Measurements from ENCODE around the gene CNKSR2.

Gene CNKSR2

DNA sequence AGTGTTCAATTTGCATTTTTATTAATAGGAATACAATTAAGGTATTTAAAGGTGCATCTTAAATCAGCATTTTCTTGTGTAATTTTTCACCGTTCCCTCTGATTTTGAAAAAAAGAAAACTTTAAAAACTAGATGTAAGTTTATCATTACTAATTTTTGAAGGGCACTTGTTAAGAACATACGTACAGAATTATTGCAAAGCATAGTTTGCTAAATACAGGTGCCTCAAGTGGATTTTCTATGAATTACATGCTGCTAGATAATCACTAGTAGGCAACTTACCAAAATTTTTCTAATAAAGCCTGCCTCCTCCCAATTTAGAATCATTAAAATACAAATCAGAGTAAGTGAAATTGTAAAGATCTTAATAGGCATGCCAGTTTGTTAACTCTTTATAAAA is 8.5 kb downstream of the CNKSR2 start:
- H3K36me3 ChIP-seq, result no peaks in the 10 kb centered on the region
- intact Hi-C loops (cut with DNase I; ENCODE audit: low total_unique reads), result no loop called here

GRCh38 chrX:21383546-21383945 is 9.3 kb downstream of the CNKSR2 start:
- no peaks in the 10 kb centered on the region for H3K4me1 ChIP-seq
- intact Hi-C loops (cut with DNase I; ENCODE audit: low total_unique reads), result no loop called here
- no peaks in the 10 kb centered on the region for H3K36me3 ChIP-seq
- H3K27ac ChIP-seq, result no peak overlapping the region
- TF ChIP-seq, protein P1, sequence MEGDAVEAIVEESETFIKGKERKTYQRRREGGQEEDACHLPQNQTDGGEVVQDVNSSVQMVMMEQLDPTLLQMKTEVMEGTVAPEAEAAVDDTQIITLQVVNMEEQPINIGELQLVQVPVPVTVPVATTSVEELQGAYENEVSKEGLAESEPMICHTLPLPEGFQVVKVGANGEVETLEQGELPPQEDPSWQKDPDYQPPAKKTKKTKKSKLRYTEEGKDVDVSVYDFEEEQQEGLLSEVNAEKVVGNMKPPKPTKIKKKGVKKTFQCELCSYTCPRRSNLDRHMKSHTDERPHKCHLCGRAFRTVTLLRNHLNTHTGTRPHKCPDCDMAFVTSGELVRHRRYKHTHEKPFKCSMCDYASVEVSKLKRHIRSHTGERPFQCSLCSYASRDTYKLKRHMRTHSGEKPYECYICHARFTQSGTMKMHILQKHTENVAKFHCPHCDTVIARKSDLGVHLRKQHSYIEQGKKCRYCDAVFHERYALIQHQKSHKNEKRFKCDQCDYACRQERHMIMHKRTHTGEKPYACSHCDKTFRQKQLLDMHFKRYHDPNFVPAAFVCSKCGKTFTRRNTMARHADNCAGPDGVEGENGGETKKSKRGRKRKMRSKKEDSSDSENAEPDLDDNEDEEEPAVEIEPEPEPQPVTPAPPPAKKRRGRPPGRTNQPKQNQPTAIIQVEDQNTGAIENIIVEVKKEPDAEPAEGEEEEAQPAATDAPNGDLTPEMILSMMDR (IDR thresholded peaks at IDR 0.05), result no peak
- no peaks in the 10 kb centered on the region for H3K27me3 ChIP-seq
- no peak overlapping the region for H3K4me3 ChIP-seq
- no peaks in the 10 kb centered on the region for H3K9me3 ChIP-seq
- no peak for DNase-seq

More for the DNA sequence above, 8.5 kb downstream of the CNKSR2 start:
- TF ChIP-seq, protein P1 (IDR thresholded peaks at IDR 0.05), result peak in 1 of 2 experiments; percentile 24
- Histone ChIP-seq H3K27ac (no peak overlapping the region), H3K4me1 (no peaks in the 10 kb centered on the region), H3K9me3 (no peaks in the 10 kb centered on the region), H3K4me3 (no peak overlapping the region), H3K27me3 (no peaks in the 10 kb centered on the region)
- no peak for DNase-seq

DNA sequence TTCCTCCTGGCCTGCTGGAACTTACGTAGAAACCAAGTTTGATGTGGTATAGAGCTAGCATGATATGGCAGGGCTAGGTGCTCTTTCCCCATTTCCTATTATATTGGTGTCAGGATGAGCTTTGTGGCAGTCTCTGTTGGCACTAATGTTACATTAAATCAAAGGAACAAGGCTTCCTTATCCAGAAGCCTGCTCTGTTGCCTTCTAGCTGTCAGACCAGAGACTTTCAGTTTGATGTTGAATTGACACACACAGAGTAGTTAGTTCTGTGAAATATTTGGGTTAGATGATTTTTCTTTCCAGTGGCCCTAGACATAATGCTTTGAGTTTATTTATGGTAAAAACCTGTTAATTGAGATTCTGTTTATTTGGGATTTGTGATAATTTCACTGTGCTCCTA is 10.0 kb downstream of the CNKSR2 start:
- no peaks in the 10 kb centered on the region for H3K4me1 ChIP-seq
- intact Hi-C loops (cut with DNase I; ENCODE audit: low total_unique reads), result no loop called here
- H3K36me3 ChIP-seq, result no peaks in the 10 kb centered on the region
- no peak overlapping the region for H3K27ac ChIP-seq
- no peak for DNase-seq
- no peak overlapping the region for H3K4me3 ChIP-seq
- no peaks in the 10 kb centered on the region for H3K27me3 ChIP-seq
- TF ChIP-seq, protein P1 (IDR thresholded peaks at IDR 0.05), result no peak
- H3K9me3 ChIP-seq, result no peaks in the 10 kb centered on the region

- Histone ChIP-seq H3K4me3 (no peak overlapping the region), H3K27me3 (no peaks in the 10 kb centered on the region), H3K36me3 (no peaks in the 10 kb centered on the region), H3K27ac (no peak overlapping the region), H3K9me3 (peaks cover 0 to 4% (median 0%) of the 10 kb centered on the region in 3 donors), H3K4me1 (no peaks in the 10 kb centered on the region)
- DNase-seq, result no peak
- TF ChIP-seq, protein P1 (IDR thresholded peaks at IDR 0.05), result no peak
- intact Hi-C loops (cut with DNase I; ENCODE audit: low total_unique reads), result no loop called here
Observed at GRCh38 chrX:21394792-21395191, 20.6 kb downstream of the CNKSR2 start.

- no peaks in the 10 kb centered on the region for H3K36me3 ChIP-seq
- intact Hi-C loops (cut with DNase I; ENCODE audit: low total_unique reads), result no loop called here
- TF ChIP-seq, protein P1 (IDR thresholded peaks at IDR 0.05), result no peak
- no peaks in the 10 kb centered on the region for H3K9me3 ChIP-seq
- no peak overlapping the region for H3K4me3 ChIP-seq
- no peak for DNase-seq
- no peaks in the 10 kb centered on the region for H3K27me3 ChIP-seq
- no peaks in the 10 kb centered on the region for H3K4me1 ChIP-seq
- H3K27ac ChIP-seq, result no peak overlapping the region
Observed at GRCh38 chrX:21398426-21398825, 24.2 kb downstream of the CNKSR2 start.

All from tibial artery (tissue), 4 donors.